ENCODE results near the gene DDI2. TPM values are rescaled to one million over a fixed set of nuclear protein-coding genes. Genes with fewer than 3 reads are reported as not detected.

Gene DDI2
- total and polyA plus RNA-seq, 4 donors: 7.2 to 94.3 (median 24.2) TPM

- DNase-seq: no peak
- Histone ChIP-seq H3K36me3 (ENCODE audit: control insufficient read depth in 4 of 4, insufficient read depth in 4 of 4, low read length in 4 of 4) (peaks cover 0 to 7% (median 3%) of the 10 kb centered on the region in 4 donors), H3K27ac (ENCODE audit: low read depth in 1 of 2, low read length in 1 of 2) (peak overlapping the region; percentile 66 to 74), H3K4me1 (ENCODE audit: control insufficient read depth in 5 of 5, insufficient read depth in 5 of 5, low read length in 5 of 5) (peaks cover 13 to 24% (median 18%) of the 10 kb centered on the region in 5 donors), H3K9me3 (ENCODE audit: control insufficient read depth in 4 of 4, insufficient read depth in 3 of 4, low read length in 3 of 4) (peaks cover 0 to 2% (median 0%) of the 10 kb centered on the region in 4 donors), H3K9ac (ENCODE audit: insufficient read depth in 1 of 2, low read length in 2 of 2) (no peak overlapping the region), H3K27me3 (ENCODE audit: control insufficient read depth in 3 of 3, insufficient read depth in 3 of 3, low read length in 2 of 3) (no peaks in the 10 kb centered on the region), H3K4me3 (no peak overlapping the region)
- no peak for ATAC-seq (ENCODE audit: insufficient read depth, low FRiP score)
- no peak for TF ChIP-seq CTCF (IDR thresholded peaks at IDR 0.05; ENCODE audit: control extremely low read depth, extremely low read depth)
- WGBS, 2 donors: 88 to 90% methylated on average over 17 of the region's 17 CpGs
Measured at GRCh38 chr1:15704526-15705183, 87.4 kb downstream of the DDI2 start.

GRCh38 chr1:15705184-15705566, 87.9 kb downstream of the DDI2 start:
- Histone ChIP-seq H3K4me3 (no peak overlapping the region), H3K9me3 (ENCODE audit: control insufficient read depth in 4 of 4, insufficient read depth in 3 of 4, low read length in 3 of 4) (peaks cover 0 to 2% (median 0%) of the 10 kb centered on the region in 4 donors), H3K27me3 (ENCODE audit: control insufficient read depth in 3 of 3, insufficient read depth in 3 of 3, low read length in 2 of 3) (no peaks in the 10 kb centered on the region), H3K36me3 (ENCODE audit: control insufficient read depth in 4 of 4, insufficient read depth in 4 of 4, low read length in 4 of 4) (peaks cover 0 to 7% (median 3%) of the 10 kb centered on the region in 4 donors), H3K9ac (ENCODE audit: insufficient read depth in 1 of 2, low read length in 2 of 2) (no peak overlapping the region), H3K27ac (ENCODE audit: low read depth in 1 of 2, low read length in 1 of 2) (no peak overlapping the region), H3K4me1 (ENCODE audit: control insufficient read depth in 5 of 5, insufficient read depth in 5 of 5, low read length in 5 of 5) (peaks cover 13 to 20% (median 15%) of the 10 kb centered on the region in 5 donors)
- 94 to 97% methylated on average over 11 of the region's 11 CpGs for WGBS, 2 donors
- no peak for TF ChIP-seq CTCF (IDR thresholded peaks at IDR 0.05; ENCODE audit: control extremely low read depth, extremely low read depth)
- ATAC-seq (ENCODE audit: insufficient read depth, low FRiP score): no peak
- no peak for DNase-seq

- DNase-seq (no peak), ATAC-seq (ENCODE audit: insufficient read depth, low FRiP score) (peak; percentile 44)
- Histone ChIP-seq H3K4me1 (ENCODE audit: control insufficient read depth in 5 of 5, insufficient read depth in 5 of 5, low read length in 5 of 5) (peaks cover 9 to 14% (median 13%) of the 10 kb centered on the region in 5 donors), H3K9me3 (ENCODE audit: control insufficient read depth in 4 of 4, insufficient read depth in 3 of 4, low read length in 3 of 4) (peaks cover 0 to 2% (median 0%) of the 10 kb centered on the region in 4 donors), H3K27ac (ENCODE audit: low read depth in 1 of 2, low read length in 1 of 2) (no peak overlapping the region), H3K4me3 (no peak overlapping the region), H3K36me3 (ENCODE audit: control insufficient read depth in 4 of 4, insufficient read depth in 4 of 4, low read length in 4 of 4) (peaks cover 0 to 7% (median 3%) of the 10 kb centered on the region in 4 donors), H3K27me3 (ENCODE audit: control insufficient read depth in 3 of 3, insufficient read depth in 3 of 3, low read length in 2 of 3) (no peaks in the 10 kb centered on the region), H3K9ac (ENCODE audit: insufficient read depth in 1 of 2, low read length in 2 of 2) (no peak overlapping the region)
- TF ChIP-seq CTCF (IDR thresholded peaks at IDR 0.05; ENCODE audit: control extremely low read depth, extremely low read depth): no peak
- 64 to 80% methylated on average over 7 of the region's 7 CpGs for WGBS, 2 donors
Measured at GRCh38 chr1:15706751-15707150, 89.5 kb downstream of the DDI2 start.
